Measurements from ENCODE around the gene HPSE2.
A peak's percentile ranks its signal among the peaks of the same experiment; 100 is the strongest.

HPSE2 gene

GRCh38 chr10:98463976-98464754 lies 771.5 kb downstream of the HPSE2 start:
- in situ Hi-C loops (cut with HindIII; ENCODE audit: low sequenced_read_pairs) = no loop called here
- TF ChIP-seq, protein P1, sequence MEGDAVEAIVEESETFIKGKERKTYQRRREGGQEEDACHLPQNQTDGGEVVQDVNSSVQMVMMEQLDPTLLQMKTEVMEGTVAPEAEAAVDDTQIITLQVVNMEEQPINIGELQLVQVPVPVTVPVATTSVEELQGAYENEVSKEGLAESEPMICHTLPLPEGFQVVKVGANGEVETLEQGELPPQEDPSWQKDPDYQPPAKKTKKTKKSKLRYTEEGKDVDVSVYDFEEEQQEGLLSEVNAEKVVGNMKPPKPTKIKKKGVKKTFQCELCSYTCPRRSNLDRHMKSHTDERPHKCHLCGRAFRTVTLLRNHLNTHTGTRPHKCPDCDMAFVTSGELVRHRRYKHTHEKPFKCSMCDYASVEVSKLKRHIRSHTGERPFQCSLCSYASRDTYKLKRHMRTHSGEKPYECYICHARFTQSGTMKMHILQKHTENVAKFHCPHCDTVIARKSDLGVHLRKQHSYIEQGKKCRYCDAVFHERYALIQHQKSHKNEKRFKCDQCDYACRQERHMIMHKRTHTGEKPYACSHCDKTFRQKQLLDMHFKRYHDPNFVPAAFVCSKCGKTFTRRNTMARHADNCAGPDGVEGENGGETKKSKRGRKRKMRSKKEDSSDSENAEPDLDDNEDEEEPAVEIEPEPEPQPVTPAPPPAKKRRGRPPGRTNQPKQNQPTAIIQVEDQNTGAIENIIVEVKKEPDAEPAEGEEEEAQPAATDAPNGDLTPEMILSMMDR (IDR thresholded peaks at IDR 0.05; ENCODE audit: low read depth, low read length) = no peak
- no peak overlapping the region for H3K4me3 ChIP-seq (ENCODE audit: low read depth, low read length)
- DNase-seq (ENCODE audit: low read depth, low spot score) = no peak

GRCh38 chr10:98463016-98463415 lies 772.6 kb downstream of the HPSE2 start:
- no peak for DNase-seq (ENCODE audit: low read depth, low spot score)
- in situ Hi-C loops (cut with HindIII; ENCODE audit: low sequenced_read_pairs) = no loop called here
- no peak overlapping the region for H3K4me3 ChIP-seq (ENCODE audit: low read depth, low read length)
- TF ChIP-seq, protein P1 (IDR thresholded peaks at IDR 0.05; ENCODE audit: low read depth, low read length) = no peak

DNA sequence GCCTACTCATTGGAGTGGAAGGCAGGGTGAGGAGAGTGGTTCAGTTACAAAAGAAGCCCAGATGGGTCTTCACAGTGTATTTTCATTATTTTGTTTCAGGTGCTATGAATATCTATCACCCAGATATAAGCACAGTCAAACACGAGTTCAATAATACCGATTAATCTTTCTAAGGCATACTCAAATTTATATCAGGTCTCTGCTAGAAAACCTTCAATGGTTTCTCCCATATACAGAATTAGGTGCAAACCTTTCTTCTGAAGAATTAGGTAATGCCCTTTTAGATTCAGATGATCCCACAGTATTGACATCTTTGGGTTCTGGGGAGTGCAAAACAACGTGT lies 774.2 kb downstream of the HPSE2 start:
- in situ Hi-C loops (cut with HindIII; ENCODE audit: low sequenced_read_pairs) = no loop called here

DNA sequence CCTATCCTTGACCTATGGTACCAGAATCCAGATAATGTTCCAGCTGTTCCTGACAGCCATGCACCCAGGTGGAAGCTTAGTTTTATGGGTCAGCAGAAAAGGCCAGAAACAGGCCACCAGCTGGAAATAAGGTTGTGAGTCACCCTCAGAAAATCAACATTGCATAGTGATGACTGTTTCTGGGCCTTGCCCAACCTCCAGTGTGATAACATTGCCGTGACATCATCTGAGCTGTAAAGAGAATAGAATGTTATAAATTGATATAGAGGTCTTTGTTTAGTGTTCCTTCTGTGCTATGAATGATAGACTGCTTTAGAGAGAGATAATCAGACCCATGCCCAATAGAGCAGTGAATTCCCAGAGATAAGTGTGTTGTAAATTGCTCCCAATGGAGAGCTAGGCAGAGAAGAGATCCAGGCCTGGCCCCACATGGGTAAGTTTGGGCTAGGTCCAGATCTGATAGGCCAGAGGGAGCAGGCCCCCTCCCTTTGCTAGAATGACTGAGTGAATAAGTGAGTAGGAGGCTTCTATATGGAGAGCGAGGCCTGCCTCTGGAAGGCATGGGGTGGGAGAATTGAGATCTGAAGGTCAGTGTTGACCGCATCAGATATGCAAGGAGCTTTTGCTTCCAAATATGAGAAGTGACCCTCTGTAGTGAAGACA lies 774.7 kb downstream of the HPSE2 start:
- TF ChIP-seq, protein P1 (IDR thresholded peaks at IDR 0.05; ENCODE audit: low read depth, low read length) = no peak
- in situ Hi-C loops (cut with HindIII; ENCODE audit: low sequenced_read_pairs) = no loop called here
- no peak overlapping the region for H3K4me3 ChIP-seq (ENCODE audit: low read depth, low read length)
- DNase-seq (ENCODE audit: low read depth, low spot score) = peak; percentile 88

More for the DNA sequence above, 774.2 kb downstream of the HPSE2 start:
- TF ChIP-seq, protein P1 (IDR thresholded peaks at IDR 0.05; ENCODE audit: low read depth, low read length) = no peak
- DNase-seq (ENCODE audit: low read depth, low spot score) = no peak
- H3K4me3 ChIP-seq (ENCODE audit: low read depth, low read length) = no peak overlapping the region

DNA sequence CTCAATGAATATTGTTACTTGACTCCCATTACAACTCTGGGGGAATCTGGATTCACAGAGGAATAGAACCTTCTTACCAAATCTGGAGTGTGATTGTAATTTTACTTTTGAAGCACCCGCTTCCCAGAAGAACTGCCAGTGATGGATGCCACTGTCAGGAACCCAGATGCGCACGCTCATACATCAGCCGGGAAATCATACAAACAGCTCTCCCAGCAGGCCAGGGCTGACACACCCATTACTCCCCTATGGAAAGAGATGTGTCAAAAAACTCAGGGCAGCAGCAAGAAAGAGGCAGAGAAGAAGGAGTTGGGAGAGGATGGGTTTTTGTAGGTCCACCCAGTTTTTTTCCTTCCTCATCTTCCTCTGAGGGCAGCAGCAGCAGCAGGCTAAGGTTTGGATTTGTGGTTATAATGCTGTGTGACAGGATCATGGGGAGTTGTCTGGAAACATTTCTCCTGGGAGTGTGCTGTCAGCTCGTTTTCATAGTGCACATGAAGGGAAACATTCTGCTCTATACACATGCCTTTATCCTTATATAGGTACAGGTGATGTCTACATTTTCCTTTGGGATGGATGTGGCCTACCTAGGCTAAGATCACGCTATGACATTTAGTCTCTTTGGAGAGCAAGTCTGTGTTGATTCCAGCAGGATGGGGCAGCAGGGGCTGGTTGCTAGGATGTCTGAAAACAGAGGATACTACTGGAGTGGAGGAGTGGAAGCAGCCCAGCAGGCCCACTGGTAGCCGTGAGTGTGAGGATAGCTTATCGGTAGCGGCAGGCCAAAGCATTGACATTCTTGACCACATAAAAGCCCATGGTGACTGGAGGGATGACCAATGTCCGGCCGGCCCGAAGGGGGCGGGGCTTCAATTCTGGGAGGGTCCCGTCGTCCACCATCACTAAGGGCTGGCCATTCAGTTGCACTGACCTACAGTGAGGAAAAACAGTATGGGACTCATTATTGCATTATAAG lies 776.6 kb downstream of the HPSE2 start:
- no peak for DNase-seq (ENCODE audit: low read depth, low spot score)
- H3K4me3 ChIP-seq (ENCODE audit: low read depth, low read length) = no peak overlapping the region
- in situ Hi-C loops (cut with HindIII; ENCODE audit: low sequenced_read_pairs) = no loop called here
- TF ChIP-seq, protein P1 (IDR thresholded peaks at IDR 0.05; ENCODE audit: low read depth, low read length) = no peak

DNA sequence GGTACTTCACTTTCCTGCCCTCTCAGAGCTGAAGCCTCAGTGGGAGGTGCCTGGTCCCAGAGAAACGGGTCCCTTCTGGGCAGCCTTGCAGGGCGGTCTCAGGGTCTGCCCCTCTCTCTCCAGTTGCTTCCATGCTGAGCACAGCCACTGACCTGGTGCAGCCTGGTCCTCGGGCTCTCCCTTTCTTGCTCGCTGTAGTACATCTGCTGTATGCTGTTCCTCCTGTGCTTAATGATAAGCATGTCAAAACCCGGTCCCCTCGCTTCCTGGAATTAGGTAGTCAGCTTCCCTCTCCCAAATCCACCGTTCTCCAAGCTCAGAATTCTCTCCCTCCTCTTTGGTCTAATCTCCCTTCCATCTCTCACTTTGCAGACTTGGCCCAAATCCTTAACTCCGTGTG lies 777.9 kb downstream of the HPSE2 start:
- TF ChIP-seq, protein P1 (IDR thresholded peaks at IDR 0.05; ENCODE audit: low read depth, low read length) = no peak
- H3K4me3 ChIP-seq (ENCODE audit: low read depth, low read length) = no peak overlapping the region
- in situ Hi-C loops (cut with HindIII; ENCODE audit: low sequenced_read_pairs) = no loop called here
- no peak for DNase-seq (ENCODE audit: low read depth, low spot score)
